IMR-90 (cell line): ENCODE data around the gene FBXL20. TPM values are rescaled to one million over a fixed set of nuclear protein-coding genes. Genes with fewer than 3 reads are reported as not detected.

Experiments used
- ATAC-seq: fragments of 200-7000 bp; cut with Tn5 transposase; 2 replicates; pipeline ENCODE4 v1.9.1; 2020; ENCODE audit warnings: low read depth, mild to moderate bottlenecking, moderate library complexity
- BruUV-seq: library from RNA; stranded (reverse); fragments of 400-500 nt; replicated peaks from 2 replicates; lab custom pipeline; 2021; lab: Mats Ljungman, UMichigan
- CTCF ChIA-PET: fragments of 300-600 bp; formaldehyde crosslinking; extraction: SDS; loops from one replicate; lab custom pipeline; 2021; ENCODE audit warnings: antibody characterized with exemption; lab: Yijun Ruan, JAX
- POLR2A ChIA-PET: fragments of 300-600 bp; sonication (Branson Sonifier 250); formaldehyde crosslinking; loops from one replicate; lab custom pipeline; 2022; ENCODE audit warnings: antibody characterized with exemption; ENCODE audit not compliant: unreplicated experiment; lab: Charles Lee
- DNase-seq: peaks from one replicate; pipeline ENCODE4 v3.0.0; 2013
- H2AFZ ChIP-seq: replicated peaks from 2 replicates; pipeline ENCODE3; 2013; ENCODE audit warnings: low read length, mild to moderate bottlenecking; ENCODE audit not compliant: poor library complexity
- H2AK5ac ChIP-seq: 2 replicates; pipeline ENCODE4 v1.6.1; 2013; ENCODE audit warnings: low read depth, low read length, inconsistent platforms
- H2AK9ac ChIP-seq: replicated peaks from 2 replicates; pipeline ENCODE3; 2013; ENCODE audit warnings: mild to moderate bottlenecking, low read depth, low read length, moderate library complexity; ENCODE audit not compliant: poor library complexity
- H2BK120ac ChIP-seq: 2 replicates; pipeline ENCODE4 v1.6.1; 2013; ENCODE audit warnings: low read depth, low read length, inconsistent platforms
- H2BK15ac ChIP-seq: 3 replicates; pipeline ENCODE4 v1.6.1; 2013; ENCODE audit warnings: low read depth, low read length, inconsistent platforms
- H2BK20ac ChIP-seq: 2 replicates; pipeline ENCODE4 v1.6.1; 2013; ENCODE audit warnings: low read depth, mild to moderate bottlenecking, inconsistent platforms, low read length, moderate library complexity
- H2BK5ac ChIP-seq: 2 replicates; pipeline ENCODE4 v1.6.1; 2013; ENCODE audit warnings: mild to moderate bottlenecking, low read depth, low read length, inconsistent platforms; ENCODE audit not compliant: poor library complexity, severe bottlenecking
- H3K14ac ChIP-seq: replicated peaks from 2 replicates; pipeline ENCODE4 v1.6.1; 2013; ENCODE audit warnings: low read depth, low read length, inconsistent platforms
- H3K18ac ChIP-seq: 2 replicates; pipeline ENCODE4 v1.6.1; 2013; ENCODE audit warnings: low read depth, low read length, control low read depth
- H3K23ac ChIP-seq: 2 replicates; pipeline ENCODE4 v1.6.1; 2013; ENCODE audit warnings: low read depth, low read length, inconsistent platforms
- H3K27ac ChIP-seq: 2 replicates; pipeline ENCODE4 v1.5.1; 2013; ENCODE audit warnings: mild to moderate bottlenecking, control low read depth, low read length; ENCODE audit not compliant: insufficient read depth
- H3K27me3 ChIP-seq: 2 replicates; pipeline ENCODE4 v1.6.1; 2013; ENCODE audit warnings: low read length; ENCODE audit not compliant: control insufficient read depth, insufficient read depth
- H3K36me3 ChIP-seq: 2 replicates; pipeline ENCODE4 v1.6.1; 2013; ENCODE audit warnings: low read length, mixed read lengths; ENCODE audit not compliant: control insufficient read depth, insufficient read depth
- H3K4ac ChIP-seq: 2 replicates; pipeline ENCODE4 v1.6.1; 2013; ENCODE audit warnings: low read depth, low read length, inconsistent platforms
- H3K4me1 ChIP-seq: 2 replicates; pipeline ENCODE4 v1.6.1; 2013; ENCODE audit warnings: low read length, mixed read lengths; ENCODE audit not compliant: control insufficient read depth, insufficient read depth
- H3K4me2 ChIP-seq: 2 replicates; pipeline ENCODE4 v1.6.1; 2013; ENCODE audit warnings: low read depth, mild to moderate bottlenecking, control low read depth, low read length, moderate library complexity
- H3K4me3 ChIP-seq: 2 replicates; pipeline ENCODE4 v1.5.1; 2013; ENCODE audit warnings: low read depth, mild to moderate bottlenecking, control low read depth, low read length, moderate library complexity; ENCODE audit not compliant: insufficient read depth
- H3K56ac ChIP-seq: 2 replicates; pipeline ENCODE4 v1.6.1; 2013; ENCODE audit warnings: low read length, inconsistent platforms; ENCODE audit not compliant: insufficient read depth; ENCODE audit errors: extremely low read depth
- H3K79me1 ChIP-seq, 2 experiments: 2 replicates each; pipeline ENCODE4 v1.6.1; 2013; ENCODE audit warnings: low read length in 2 of 2, inconsistent platforms in 1 of 2, low read depth in 1 of 2
- H3K9ac ChIP-seq: 2 replicates; pipeline ENCODE4 v1.6.1; 2013; ENCODE audit warnings: low read depth, low read length, control low read depth
- H3K9me1 ChIP-seq: 2 replicates; pipeline ENCODE4 v1.6.1; 2013; ENCODE audit warnings: low read length, inconsistent platforms; ENCODE audit not compliant: insufficient read depth
- H3K9me3 ChIP-seq: 2 replicates; pipeline ENCODE4 v1.6.1; 2013; ENCODE audit warnings: low read length; ENCODE audit not compliant: control insufficient read depth, insufficient read depth
- H4K20me1 ChIP-seq: 2 replicates; pipeline ENCODE4 v1.6.1; 2013; ENCODE audit warnings: low read length, inconsistent platforms; ENCODE audit not compliant: insufficient read depth
- H4K5ac ChIP-seq: 2 replicates; pipeline ENCODE4 v1.6.1; 2013; ENCODE audit warnings: mild to moderate bottlenecking, low read depth, low read length, control low read depth
- H4K8ac ChIP-seq, 2 experiments: 2 replicates each; pipeline ENCODE4 v1.6.1; 2013; ENCODE audit warnings: low read depth in 2 of 2, low read length in 2 of 2, control low read depth in 1 of 2, inconsistent platforms in 1 of 2
- H4K91ac ChIP-seq: 2 replicates; pipeline ENCODE4 v1.6.1; 2013; ENCODE audit warnings: low read depth, low read length, inconsistent platforms; ENCODE audit not compliant: insufficient read depth
- BHLHE40 ChIP-seq: fragments of 150-350 bp; IDR thresholded peaks from 2 replicates; pipeline ENCODE4 v1.6.1; 2016; ENCODE audit warnings: mild to moderate bottlenecking, low read depth, low read length
- CTCF ChIP-seq: conservative IDR thresholded peaks from 2 replicates; pipeline ENCODE4 v1.5.1; 2012; ENCODE audit warnings: mild to moderate bottlenecking, low read depth, low read length, improper control_type of control experiment
- ELK1 ChIP-seq: fragments of 150-350 bp; IDR thresholded peaks from 2 replicates; pipeline ENCODE4 v1.6.1; 2016; ENCODE audit warnings: low read depth, mild to moderate bottlenecking, low read length, moderate library complexity, borderline replicate concordance
- FOS ChIP-seq: fragments of 150-350 bp; IDR thresholded peaks from 2 replicates; pipeline ENCODE4 v1.6.1; 2016; ENCODE audit warnings: low read depth, low read length
- MAFK ChIP-seq: IDR thresholded peaks from 2 replicates; pipeline ENCODE4 v1.6.1; 2012; ENCODE audit warnings: low read depth, low read length, improper control_type of control experiment
- RCOR1 ChIP-seq: IDR thresholded peaks from 2 replicates; pipeline ENCODE4 v1.6.1; 2012; ENCODE audit warnings: mild to moderate bottlenecking, low read length, improper control_type of control experiment; ENCODE audit not compliant: insufficient replicate concordance
- WGBS, 2 experiments: methylation state at CpG; one replicate each; pipeline versions ENCODE4 v1.1.5 to v1.1.7; 2013; ENCODE audit warnings: missing lambda C conversion rate in 2 of 2; ENCODE audit not compliant: insufficient read length in 1 of 2; ENCODE audit errors: extremely low coverage in 2 of 2; 5-methylcytosine and 5-hydroxymethylcytosine counted together
- dilution Hi-C: fragments of 300-500 bp; cut with HindIII; formaldehyde crosslinking; loops from one replicate; pipeline ENCODE4 v1.14.3; 2018; ENCODE audit warnings: low sequenced_read_pairs; ENCODE audit not compliant: unreplicated experiment
- in situ Hi-C: fragments of 300-500 bp; cut with MboI; formaldehyde crosslinking; loops from 3 replicates; pipeline ENCODE4 v1.14.3; 2019; ENCODE audit warnings: low sequenced_read_pairs, inconsistent platforms, mixed read lengths
- intact Hi-C: fragments of 100-400 bp; cut with micrococcal nuclease; formaldehyde crosslinking; loops from 2 replicates; pipeline ENCODE4 v1.10.0; 2022
- polyA plus RNA-seq, 3 experiments: library from polyadenylated mRNA; depleted of rRNA; stranded (reverse); fragments of >200 nt; gene quantifications; 2 replicates each; pipeline ENCODE4 v1.2.3, GENCODE V29; 2012; ENCODE audit warnings: low replicate concordance in 1 of 3
- total RNA-seq: library from RNA; depleted of rRNA; stranded (reverse); fragments of >200 nt; gene quantifications from 2 replicates; pipeline ENCODE4 v1.2.3, GENCODE V29; 2012

FBXL20 gene
- total and polyA plus RNA-seq, 2 of the 4 experiments (the other 2 are of a cell fraction): 4.1 to 13.8 TPM

GRCh38 chr17:39352986-39353385, 48.4 kb downstream of the FBXL20 start:
- Histone ChIP-seq H4K91ac (no peak overlapping the region), H2BK15ac (no peak overlapping the region), H3K18ac (no peak overlapping the region), H3K9me3 (no peaks in the 10 kb centered on the region), H2BK20ac (no peak overlapping the region), H3K4me3 (no peak overlapping the region), H3K27ac (no peak overlapping the region), H3K4me1 (no peaks in the 10 kb centered on the region), H2AK9ac (no peak overlapping the region), H3K27me3 (no peaks in the 10 kb centered on the region), H3K56ac (no peak overlapping the region), H2AK5ac (no peak overlapping the region), H3K36me3 (no peaks in the 10 kb centered on the region), H3K9me1 (no peaks in the 10 kb centered on the region; the same call in 1 of the 2 replicates), H3K4ac (no peak overlapping the region), H3K9ac (no peak overlapping the region), H3K79me1 (peaks cover 9 to 11% of the 10 kb centered on the region in 2 experiments; a peak in 3 of 4 replicates), H3K23ac (no peak overlapping the region), H4K5ac (no peak overlapping the region), H2BK120ac (no peak overlapping the region), H4K20me1 (0 out of 2 replicates have a peak, but pooled peaks cover 7% of the 10 kb centered on the region), H4K8ac (no peak overlapping the region), H2BK5ac (no peak overlapping the region), H3K4me2 (no peak overlapping the region), H2AFZ (no peak overlapping the region), H3K14ac (no peak overlapping the region)
- ATAC-seq: no peak
- no TSS peak for BruUV-seq
- no CpG with 5 or more reads among the region's 2 CpGs for WGBS, 2 experiments
- POLR2A ChIA-PET: interaction anchor here (0.6 kb wide), 1 partner anchor 20 kb away, joined by 3 read pairs; no protein-coding TSS in a partner anchor
- no peak for DNase-seq
- CTCF ChIA-PET: interaction anchor here (0.6 to 0.8 kb wide), 2 partner anchors 38 to 47 kb away, joined by 3 to 5 read pairs; no protein-coding TSS in a partner anchor
- in situ Hi-C loops: no loop called here
- dilution Hi-C loops: no loop called here
- TF ChIP-seq BHLHE40 (no peak), FOS (no peak), ELK1 (no peak), MAFK (no peak), CTCF (no peak), RCOR1 (no peak)
- intact Hi-C loops: loop anchor here (5.0 kb wide), 1 partner anchor 36 kb away; no protein-coding TSS in a partner anchor
